GM21390 (cell line): ENCODE measurements around the gene C19orf47.

Experiments
- ATAC-seq: cut with Tn5 transposase; IDR thresholded peaks from one replicate; pipeline ENCODE4 v1.9.1; 2021; ENCODE audit not compliant: unreplicated experiment

C19orf47 gene, protein sequence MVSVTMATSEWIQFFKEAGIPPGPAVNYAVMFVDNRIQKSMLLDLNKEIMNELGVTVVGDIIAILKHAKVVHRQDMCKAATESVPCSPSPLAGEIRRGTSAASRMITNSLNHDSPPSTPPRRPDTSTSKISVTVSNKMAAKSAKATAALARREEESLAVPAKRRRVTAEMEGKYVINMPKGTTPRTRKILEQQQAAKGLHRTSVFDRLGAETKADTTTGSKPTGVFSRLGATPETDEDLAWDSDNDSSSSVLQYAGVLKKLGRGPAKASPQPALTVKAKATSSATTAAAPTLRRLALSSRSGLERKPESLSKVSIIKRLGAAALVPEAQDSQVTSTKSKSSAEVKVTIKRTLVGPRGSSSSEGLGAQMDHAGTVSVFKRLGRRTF

DNA sequence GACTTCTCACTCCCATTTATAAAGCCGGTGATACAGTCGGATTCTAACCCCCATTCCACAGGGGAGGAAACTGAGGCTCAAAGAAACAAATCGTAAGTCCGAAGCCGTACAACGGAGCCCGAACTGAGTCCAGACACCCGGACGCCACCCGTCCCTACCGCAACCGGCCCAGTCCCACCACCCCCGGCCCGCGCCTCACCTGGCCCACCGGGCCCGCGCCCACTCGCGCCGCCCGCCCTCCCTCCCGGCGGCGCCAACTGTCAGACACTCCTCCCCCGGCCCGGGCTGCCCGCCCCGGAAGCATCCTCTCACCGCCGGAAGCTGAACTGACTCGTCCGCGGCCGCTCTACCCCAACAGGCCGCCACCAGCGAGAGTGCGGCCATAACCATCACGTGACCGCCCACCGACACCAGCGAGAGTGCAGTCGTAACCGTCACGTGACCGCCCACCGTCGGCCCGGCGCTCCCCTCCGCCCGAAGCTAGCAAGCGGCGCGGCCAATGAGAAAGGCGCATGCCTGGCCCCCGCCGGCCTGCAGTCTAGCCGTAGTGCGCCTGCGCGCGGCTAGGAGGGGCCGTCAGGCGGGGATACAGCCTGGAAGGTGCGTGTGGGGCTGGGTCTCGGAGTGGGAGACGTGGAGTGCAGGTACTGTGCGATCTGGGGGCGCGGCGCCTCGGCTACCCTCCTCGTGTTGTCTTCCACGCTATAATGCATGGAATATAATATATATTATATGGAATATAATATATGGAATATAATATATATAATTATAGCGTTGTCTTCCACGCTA lies at the start of gene C19orf47, which contains the start of gene PLD3:
TSS of gene C19orf47 (minus strand) at position 273 of the 789 bp plus-strand sequence. CDS start 6,540 bp downstream, outside the sequence.
TSS of gene PLD3 (plus strand) at position 571 of the 789 bp plus-strand sequence. CDS start 17,789 bp downstream, outside the sequence.
- ATAC-seq: peak; percentile 92

DNA sequence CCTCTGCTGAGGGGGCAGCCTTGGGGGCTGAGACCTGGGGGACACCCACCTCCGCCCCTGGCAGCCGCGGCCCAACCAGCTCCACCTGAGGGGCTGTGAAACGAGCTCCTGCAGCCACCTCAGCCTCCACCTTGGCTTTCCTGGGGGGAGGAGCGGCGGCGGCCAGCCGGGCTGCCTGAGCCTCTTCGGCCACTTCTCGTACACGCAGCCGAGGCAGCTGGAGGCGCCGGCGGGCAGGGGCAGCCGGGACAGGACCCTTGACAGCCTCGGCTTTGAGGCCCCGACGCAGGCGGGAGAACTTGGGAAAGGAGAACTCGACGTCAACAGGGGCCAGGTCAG lies 49.3 kb upstream of the C19orf47 start:
- ATAC-seq: no peak

DNA sequence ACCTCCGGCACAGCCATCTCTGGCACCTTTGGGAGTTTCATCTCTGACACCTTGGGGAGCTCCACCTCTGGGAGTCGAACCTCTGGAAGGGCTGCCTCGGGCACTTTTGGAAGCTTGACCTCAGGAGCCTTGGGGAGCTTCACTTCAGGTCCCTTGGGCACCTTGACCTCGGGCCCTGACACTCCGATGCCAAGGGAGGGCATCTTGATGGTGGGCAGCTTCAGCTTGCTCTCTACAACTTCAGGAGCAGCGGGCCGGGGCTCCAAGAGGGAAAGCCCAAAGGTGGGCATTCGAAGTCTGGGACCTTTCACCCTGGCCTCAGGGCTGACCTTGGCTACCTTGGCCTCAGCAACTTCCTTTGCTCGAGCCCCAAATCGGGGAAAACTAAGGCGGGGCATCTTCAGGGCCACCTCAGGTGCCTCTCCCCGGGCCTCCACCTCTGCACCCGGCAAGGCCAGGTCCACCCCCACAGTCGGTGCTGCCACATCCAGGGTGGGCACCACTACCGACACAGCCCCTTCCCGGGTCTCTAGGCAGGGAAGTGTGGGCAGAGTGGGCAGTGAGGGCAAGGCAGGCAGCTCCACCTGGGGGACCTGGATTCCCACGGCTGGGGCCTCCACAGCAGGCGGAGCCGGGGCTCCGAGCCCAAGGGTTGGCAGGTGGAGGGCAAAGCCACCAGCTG lies 48.8 kb upstream of the C19orf47 start:
- ATAC-seq: no peak

DNA sequence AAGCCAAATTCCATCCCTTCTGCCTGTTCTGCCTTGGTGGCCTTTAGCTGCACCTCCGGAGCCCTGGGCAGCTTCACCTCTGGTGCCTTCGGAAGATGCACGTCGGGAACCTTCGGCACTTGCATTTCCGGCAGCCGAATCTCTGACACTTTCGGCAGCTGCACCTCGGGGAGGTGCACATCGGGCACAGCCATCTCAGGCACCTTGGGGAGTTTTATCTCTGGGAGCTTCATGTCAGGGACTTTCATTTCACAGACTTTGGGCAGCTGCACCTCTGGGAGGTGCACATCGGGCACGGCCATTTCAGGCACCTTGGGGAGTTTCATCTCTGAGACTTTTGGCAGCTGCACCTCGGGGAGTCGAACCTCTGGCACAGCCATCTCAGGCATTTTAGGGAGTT lies 47.8 kb upstream of the C19orf47 start:
- ATAC-seq: no peak

DNA sequence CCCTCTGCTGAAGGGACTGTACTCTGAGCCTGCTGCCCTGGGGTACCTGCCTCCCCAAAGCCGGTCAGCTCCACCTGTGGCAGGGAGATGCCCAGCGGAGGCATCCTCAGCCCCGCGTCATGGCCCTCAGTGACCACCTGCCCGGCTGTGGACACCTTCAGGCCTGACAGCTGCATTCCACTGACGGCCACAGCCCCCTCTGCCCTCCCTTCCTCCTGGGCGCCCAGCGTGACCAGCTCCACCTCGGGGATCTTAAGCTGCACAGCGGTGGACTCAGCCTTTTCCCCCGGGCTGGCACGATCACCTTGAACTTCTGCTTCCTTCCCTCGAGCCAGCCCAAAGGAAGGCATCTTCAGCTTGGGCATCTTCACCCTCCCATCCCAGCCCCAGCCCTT lies 46.6 kb upstream of the C19orf47 start:
- ATAC-seq: no peak

DNA sequence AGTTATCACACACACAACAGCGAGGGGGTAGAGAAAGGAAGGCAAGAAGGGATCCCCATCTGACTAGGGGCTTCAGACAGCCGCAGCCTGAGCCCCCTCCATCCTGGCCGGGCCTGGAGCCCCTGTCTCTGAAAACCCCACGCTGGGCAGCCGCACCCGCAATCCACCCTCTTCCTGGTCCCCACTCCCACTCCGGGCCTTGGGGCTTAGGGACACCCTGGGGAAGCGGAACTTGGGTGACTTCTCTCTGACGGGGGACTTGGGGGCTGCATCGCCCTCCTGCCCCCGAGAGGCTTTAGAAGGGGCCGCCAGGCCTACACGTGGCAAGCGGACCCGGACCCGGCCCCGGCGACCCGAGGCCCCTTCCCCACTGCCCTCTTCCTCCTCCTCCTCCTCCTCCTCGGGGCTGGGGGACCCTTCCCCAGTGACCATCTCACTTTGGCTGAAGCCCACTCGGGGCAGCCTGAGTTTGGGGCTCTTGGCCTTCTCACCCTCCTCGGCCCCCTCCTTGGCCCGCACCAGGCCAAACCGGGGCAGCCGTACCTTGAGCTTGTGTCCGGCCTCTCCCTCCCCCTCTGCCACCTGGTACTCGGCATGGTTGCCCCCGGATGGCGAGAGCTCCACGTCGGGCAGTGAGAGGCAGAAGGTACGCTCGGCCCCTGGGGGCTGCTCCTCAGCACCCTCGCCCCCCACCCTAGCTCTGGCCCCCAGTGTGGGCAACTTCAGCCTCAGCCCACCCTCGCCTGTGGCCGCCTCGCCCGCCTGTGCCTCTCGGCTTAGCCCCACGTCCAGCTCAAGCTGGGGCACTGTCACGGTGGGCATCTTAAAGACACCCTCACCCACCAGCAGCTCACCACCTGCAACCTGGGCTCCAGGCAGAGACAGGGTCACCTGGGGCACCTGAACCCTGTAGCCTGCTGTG lies 46.0 kb upstream of the C19orf47 start:
- no peak for ATAC-seq

DNA sequence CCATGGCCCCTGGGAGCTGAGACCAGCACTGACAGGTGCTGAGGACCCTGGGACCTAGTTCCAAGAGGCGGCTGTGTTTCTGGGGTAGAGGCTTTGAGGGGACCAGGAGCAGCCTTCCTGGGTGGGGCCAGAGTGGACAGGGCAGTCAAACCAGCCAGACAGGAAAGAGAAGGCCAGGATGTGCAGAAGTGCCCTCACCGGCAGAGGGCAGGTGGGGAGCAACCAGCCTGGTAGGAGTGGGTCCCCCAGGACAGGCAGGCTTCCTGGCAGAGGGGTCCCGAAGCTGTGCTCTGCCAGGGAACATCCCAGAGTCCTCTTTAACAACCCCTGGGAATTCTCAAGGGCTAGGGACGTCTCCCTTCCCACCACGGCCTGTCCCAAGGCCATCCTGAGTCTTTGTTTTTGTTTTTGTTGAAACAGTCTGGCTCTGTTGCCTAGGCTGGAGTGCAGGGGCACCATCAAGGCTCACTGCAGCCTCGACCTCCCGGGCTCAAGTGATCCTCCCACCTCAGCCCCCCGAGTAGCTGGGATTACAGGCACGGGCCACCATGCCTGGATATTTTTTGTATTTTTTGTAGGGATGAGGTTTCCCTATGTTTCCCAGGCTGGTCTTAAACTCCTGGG lies 44.8 kb upstream of the C19orf47 start:
- ATAC-seq: no peak

DNA sequence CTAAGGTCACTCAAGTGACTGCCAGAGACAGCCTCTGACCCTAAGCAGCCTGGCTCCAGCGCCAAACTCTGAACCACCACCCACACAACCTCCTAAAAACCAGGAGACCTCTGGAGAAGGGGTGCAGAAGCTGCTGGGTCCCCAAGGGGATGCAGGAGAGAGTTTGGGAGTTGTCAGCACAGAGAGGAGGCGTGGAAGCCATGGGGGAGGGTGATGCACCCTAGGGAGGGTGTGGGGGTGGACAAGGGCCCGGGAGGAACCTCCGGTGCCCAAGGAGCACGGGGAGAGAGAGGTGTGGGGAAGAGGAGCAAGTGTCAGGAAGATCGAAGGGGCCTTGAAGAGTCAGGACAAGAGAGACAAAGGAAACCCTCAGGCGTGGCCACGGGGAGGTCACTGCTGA lies 43.9 kb upstream of the C19orf47 start:
- ATAC-seq: no peak

DNA sequence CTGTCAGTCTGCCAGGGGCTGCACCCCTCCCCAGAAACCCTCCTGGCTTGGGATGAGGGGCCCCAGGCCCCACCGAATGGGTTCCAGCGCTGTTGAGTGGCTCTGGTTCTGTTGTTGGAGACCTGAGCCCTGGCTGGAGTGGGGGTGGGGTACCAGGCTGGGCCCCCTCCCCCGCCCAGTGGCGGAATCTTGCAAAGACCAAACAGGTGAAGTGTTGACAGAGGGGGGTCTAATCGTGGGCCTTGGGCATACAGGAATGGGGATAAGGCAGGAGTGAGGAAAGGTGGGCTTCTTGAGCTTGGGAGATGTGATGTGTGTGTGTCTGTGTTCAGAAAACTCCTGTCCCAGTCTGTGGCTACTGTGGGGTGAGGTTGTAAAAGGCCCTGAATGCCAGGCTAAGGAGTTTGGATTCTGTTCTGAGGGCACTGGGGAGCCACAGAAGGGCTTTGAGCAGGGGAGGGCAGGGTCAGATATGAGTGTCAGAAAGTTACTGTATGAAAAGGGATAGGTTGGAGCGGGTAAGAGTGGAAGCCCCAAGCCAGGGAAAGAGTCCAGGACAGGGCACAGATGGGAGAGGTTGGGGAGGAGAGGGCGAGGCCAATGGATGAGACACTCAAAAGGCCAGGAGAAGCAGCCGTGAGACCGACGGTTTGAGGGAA lies 42.0 kb upstream of the C19orf47 start, which contains the start of gene HIPK4:
TSS of gene HIPK4 (minus strand) at position 98 of the 659 bp plus-strand sequence. CDS start 279 bp downstream, outside the sequence.
- no peak for ATAC-seq

DNA sequence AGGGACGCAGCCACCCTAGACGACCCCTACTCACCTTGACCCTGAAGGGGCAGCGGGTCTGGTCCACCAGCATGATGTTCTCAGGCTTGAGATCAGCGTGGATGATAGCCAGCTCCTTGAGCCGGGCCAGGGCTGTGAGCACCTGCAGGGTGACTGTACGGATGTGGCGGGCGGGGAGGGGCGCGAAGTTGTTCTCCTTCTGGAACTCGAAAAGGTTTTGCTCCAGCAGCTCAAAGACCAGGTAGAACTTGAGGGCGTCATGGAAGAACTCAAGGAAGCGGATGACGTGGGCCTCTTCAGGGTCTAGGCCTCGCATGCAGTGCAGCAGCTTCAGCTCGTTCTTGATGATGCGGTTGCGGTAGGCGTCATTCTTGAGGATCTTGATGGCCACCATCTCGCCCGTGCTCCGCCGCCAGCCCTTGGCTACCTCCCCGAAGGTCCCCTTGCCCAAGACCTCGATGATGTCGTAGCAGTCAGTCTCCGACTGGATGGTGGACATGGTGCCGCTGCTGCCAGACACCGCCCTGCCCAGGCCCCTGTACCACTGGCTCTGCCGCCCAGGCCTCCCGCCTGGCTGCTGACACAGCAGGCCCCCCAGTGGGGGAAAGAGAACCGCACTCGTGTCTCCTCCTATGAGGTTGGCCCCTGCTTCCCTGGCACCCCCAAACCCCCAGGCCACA lies 41.3 kb upstream of the C19orf47 start:
- no peak for ATAC-seq

DNA sequence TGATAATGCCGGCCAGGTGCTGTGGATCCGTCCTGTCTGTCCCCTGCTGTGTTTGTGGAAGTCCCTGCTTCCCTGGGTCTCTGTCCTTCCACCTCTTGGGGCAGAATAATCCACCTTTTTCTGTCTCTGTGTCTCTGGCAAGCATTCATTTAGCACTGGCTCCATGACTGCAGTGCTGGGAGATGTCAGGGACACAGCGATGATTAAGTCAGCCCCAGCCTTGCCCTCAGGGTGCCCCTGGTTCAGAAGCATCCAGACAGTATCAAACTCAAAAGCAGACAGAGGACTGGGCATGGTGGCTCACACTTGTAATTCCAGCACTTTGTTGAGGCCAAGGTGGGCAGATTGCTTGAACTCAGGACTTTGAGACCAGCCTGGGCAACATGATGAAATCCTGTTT lies 40.3 kb upstream of the C19orf47 start:
- no peak for ATAC-seq

DNA sequence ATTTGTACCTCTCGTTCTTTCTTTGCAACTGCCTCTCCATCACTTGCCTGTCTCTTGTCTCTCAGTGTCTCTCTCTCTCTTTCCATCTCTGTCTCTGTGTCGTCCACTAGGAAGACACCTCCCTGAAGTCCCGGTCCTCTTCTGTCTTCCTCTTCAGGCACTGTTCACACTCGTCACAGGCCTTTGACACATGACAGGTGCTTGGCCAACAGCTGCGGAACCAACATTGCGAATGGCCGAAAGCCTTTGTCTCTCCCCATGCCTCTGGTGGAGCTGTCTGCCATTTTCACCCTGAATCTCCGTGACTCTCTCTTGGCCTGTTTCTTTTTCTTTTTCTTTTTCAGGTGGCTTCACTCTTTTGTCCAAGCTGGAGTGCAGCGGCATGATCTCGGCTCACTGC lies 39.0 kb upstream of the C19orf47 start:
- ATAC-seq: no peak

DNA sequence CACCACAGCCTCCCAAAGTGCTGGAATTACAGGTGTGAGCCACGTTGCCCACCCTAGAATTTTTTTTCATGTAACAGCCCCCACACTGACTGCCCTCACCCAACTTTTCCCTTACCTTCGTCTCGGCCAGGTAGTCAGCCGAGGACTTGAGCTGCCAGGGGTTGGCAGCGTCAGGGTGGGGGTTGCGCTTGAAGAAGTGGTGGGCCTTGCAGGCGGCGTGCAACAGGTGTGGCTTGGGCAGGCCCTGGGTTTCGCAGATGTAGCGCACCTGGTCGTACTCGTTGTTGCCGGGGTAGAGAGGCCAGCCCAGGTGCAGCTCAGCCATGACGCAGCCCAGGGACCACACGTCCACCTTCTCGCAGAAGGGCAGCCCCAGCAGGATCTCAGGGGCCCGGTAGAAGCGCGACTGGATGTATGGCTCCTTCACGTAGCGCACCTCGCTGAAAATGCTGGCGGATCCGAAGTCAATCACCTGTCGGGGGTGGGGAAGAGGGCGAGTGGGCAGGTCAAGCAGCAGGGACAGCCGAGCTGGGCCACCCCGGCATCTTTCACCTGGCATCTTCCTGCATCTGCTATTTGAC lies 35.6 kb upstream of the C19orf47 start:
- no peak for ATAC-seq

DNA sequence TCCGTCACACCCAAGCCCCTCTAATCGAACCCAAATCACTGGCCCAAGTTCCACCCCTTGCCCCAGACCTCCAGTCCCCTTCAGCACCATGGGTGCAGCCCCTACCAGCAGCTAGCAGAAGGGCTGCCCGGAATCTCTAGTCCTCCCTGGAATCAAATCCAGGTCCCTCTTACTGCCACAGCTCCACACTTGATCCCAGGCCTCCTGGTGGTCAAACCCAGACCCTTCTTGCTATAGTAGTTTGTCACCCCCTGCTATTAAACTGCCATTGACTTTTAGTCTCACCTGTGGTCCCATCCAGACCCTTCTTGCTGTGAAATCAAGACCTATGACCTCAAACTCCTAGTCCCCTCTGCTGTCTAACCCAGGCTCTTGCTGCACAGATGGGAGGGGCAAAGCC lies 33.1 kb upstream of the C19orf47 start:
- ATAC-seq: no peak

DNA sequence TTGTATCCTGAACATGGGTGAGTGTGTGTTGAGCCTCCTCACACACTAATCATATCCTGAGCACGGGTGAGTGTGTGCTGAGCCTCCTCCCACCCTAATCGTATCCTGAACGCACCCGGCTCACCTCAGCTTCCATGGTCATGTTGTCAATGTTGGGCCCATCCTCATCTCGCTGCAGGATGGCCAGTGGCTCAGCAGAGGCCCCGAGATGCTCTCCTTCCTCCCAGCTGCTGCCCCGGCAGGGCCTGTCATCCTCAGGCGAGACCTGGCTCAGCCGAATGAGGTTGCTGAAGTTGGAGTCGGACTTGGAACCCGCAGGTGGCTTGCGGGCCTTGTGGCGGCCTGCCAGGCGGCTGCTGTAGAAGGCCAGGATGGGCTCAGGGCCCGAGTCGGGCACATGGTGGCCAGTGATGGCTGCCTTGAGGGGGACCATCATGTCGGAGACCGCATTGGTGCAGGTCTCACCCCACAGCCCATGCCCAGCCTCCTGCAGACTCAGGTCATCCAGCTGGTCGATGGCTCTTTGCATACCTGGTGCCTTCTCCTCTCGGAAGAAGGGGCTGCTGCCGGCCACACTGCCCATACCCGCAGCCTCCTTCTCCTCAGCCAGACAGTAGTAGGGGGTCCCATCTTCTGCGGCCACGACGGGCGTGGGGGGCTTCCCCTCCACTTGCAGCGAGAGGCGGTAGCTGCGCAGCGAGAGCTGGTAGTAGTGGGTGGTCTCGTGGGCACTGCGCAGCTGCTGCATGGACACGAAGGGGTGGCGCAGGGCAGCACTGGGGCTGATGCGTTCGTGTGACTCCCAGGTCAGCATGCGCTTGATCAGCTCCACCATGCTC lies 32.2 kb upstream of the C19orf47 start:
- no peak for ATAC-seq

DNA sequence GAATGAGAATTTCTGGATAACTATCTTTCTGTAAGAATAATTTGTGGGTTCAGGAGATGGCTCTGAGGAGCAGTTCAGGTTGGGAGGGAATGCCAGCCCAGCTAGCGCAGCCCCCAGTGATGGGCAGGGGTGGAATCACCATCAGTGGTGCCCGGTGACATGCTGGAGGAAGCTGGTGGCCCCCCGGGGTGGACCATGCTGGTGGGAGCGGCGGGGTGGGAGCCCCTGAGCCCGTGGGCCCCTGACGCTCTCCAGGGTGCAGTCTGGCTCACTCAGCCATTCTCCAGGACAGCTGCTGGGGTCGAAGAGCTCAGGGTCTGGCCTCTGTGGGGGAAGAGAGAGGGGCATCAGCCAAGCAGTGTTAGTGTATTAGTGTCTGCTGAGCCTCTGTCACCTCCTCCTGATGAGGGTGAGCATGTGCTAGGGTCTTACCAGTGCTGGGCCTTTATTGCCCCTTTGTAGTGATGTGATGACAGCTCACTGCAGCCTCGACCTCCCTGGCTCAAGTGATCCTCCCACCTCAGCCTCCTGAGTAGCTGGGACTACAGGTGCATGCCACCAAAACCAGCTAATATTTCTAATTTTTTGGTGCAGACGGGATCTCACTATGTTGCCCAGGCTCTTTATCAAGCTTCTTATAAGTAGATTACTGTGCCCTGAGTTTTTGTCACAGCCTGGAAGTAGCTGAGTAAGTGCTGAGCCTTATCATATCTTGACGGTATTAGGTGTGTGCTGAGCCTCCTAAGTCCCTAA lies 31.4 kb upstream of the C19orf47 start:
- no peak for ATAC-seq

DNA sequence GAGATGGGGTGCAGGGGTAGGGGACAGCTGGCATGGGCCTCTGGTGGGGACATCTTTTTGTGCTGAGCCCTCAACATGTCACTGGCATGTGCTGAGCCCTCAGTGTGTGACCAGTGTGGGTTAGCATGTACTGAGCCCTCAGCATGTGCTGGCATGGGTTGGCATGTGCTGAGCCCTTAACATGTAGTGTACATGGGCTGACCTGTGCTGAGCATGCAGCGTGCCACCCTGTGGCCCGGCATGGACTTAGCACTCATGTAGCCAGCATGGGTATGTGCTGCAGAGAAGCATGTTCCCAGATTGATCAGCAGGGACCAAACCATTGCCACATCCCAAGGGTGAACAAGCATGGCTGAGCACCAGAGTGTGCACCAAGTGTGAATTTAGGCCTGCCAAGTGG lies 30.3 kb upstream of the C19orf47 start:
- ATAC-seq: no peak
